GM06990 (cell line): Measurements from ENCODE around the gene ZNF576.
"Not testable (repeated sequence)": the region's sequence is repeated elsewhere in the genome, so short reads cannot be mapped to it uniquely, and the experiment has no call there.

ENCODE experiments used
- DNase-seq: peaks from one replicate; pipeline ENCODE4 v3.0.0-alpha.2; 2011; ENCODE audit not compliant: insufficient read length; ENCODE audit errors: extremely low read depth
- H3K27me3 ChIP-seq: replicated peaks from 2 replicates; pipeline ENCODE4 v1.6.0; 2011; ENCODE audit warnings: low read length; ENCODE audit not compliant: control insufficient read depth, insufficient read depth
- H3K36me3 ChIP-seq: 2 replicates; pipeline ENCODE4 v1.5.1; 2011; ENCODE audit warnings: low read length; ENCODE audit not compliant: control insufficient read depth, insufficient read depth
- H3K4me3 ChIP-seq: replicated peaks from 2 replicates; pipeline ENCODE4 v1.5.1; 2011; ENCODE audit warnings: low read depth, mild to moderate bottlenecking, control low read depth, low read length
- CTCF ChIP-seq: IDR thresholded peaks from 2 replicates; pipeline ENCODE4 v1.5.1; 2011; ENCODE audit warnings: low read length, control low read depth, mild to moderate bottlenecking, inconsistent platforms; ENCODE audit not compliant: insufficient read depth, poor library complexity, severe bottlenecking

The ZNF576 gene

GRCh38 chr19:43631491-43631890, 35.1 kb downstream of the ZNF576 start:
- no peaks in the 10 kb centered on the region for H3K36me3 ChIP-seq
- TF ChIP-seq CTCF = no peak
- H3K4me3 ChIP-seq = no peak overlapping the region
- no peak for DNase-seq
- no peaks in the 10 kb centered on the region for H3K27me3 ChIP-seq

GRCh38 chr19:43633520-43633919, 37.1 kb downstream of the ZNF576 start:
- Histone ChIP-seq H3K27me3 (peaks cover 7% of the 10 kb centered on the region), H3K4me3 (no peak overlapping the region), H3K36me3 (no peaks in the 10 kb centered on the region)
- DNase-seq = no peak
- TF ChIP-seq CTCF = no peak

GRCh38 chr19:43634068-43634467, 37.7 kb downstream of the ZNF576 start:
- Histone ChIP-seq H3K27me3 (peaks cover 8% of the 10 kb centered on the region), H3K4me3 (no peak overlapping the region), H3K36me3 (no peaks in the 10 kb centered on the region)
- no peak for TF ChIP-seq CTCF
- no peak for DNase-seq

GRCh38 chr19:43634506-43634871, 38.1 kb downstream of the ZNF576 start:
- no peak overlapping the region for H3K4me3 ChIP-seq
- DNase-seq = no peak
- TF ChIP-seq CTCF = no peak
- no peaks in the 10 kb centered on the region for H3K36me3 ChIP-seq
- peaks cover 8% of the 10 kb centered on the region for H3K27me3 ChIP-seq

GRCh38 chr19:43634872-43635560, 38.6 kb downstream of the ZNF576 start:
- no peak for TF ChIP-seq CTCF
- Histone ChIP-seq H3K36me3 (no peaks in the 10 kb centered on the region), H3K27me3 (peaks cover 8% of the 10 kb centered on the region), H3K4me3 (no peak overlapping the region)
- DNase-seq = no peak

- not testable (repeated sequence) for H3K36me3 ChIP-seq, H3K27me3 ChIP-seq, DNase-seq, H3K4me3 ChIP-seq
Measured at GRCh38 chr19:43635561-43635940, 39.2 kb downstream of the ZNF576 start.
